ENCODE data around the gene SLC44A1.
A peak's percentile ranks its signal among the peaks of the same experiment; 100 is the strongest.

Gene SLC44A1
- 22.1 to 29.5 (median 25.1) reads per million in 4 donors for total RNA-seq

- DNase-seq: peak; percentile 85 to 96 (median 87)
These were observed at the start of gene SLC44A1 for GRCh38 chr9:105244003-105244733. Gene SLC44A1, plus strand, starts transcription at chr9:105244651. Its CDS starts 218 bp downstream, at chr9:105244869.

GRCh38 chr9:105195259-105195658 lies 49.2 kb upstream of the SLC44A1 start:
- DNase-seq: no peak

DNA sequence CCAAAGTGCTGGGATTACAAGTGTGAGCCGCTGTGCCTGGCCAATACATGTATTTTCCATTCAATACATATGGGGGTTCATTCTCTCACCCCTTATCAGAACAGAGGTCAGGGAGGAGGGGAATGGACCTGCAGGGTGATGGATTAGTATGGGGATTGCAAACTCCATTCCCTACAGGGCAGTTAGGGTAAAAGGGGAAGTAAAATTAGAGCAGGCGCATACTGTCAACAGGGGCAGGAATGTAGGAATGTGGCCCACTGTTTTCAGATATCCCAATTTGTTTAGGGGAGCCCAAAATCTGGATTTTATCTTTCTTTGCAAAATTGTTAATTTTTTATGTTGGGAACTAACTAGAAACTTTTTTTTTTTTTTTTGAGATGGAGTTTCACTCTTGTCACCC lies 46.4 kb upstream of the SLC44A1 start:
- no peak for DNase-seq

DNA sequence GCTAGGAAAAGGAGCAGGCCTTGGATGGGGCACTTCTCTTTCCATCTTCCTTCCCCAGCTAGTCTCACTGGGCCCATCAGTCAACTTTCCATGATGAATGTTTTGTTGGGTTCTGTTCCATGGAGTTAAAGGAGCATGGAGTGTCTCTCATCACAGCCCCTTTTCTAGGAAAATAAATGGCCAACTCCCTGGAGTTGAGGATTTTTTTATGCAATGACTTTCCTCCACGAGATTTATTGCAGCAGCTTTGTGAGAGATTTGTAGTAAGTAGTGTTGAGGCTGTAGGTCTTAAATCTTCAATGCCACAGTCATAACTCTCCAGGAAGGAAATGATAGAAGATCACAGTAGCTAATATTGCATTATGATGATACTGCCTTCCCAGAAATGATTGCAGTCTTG lies 45.6 kb upstream of the SLC44A1 start:
- DNase-seq: peak in 1 of 5 donors; percentile 10

GRCh38 chr9:105204416-105204815 lies 40.0 kb upstream of the SLC44A1 start:
- DNase-seq: no peak

GRCh38 chr9:105205787-105206495 lies 38.5 kb upstream of the SLC44A1 start:
- DNase-seq: no peak

- DNase-seq: no peak
These were observed 38.0 kb upstream of the SLC44A1 start for GRCh38 chr9:105206496-105206820.

DNA sequence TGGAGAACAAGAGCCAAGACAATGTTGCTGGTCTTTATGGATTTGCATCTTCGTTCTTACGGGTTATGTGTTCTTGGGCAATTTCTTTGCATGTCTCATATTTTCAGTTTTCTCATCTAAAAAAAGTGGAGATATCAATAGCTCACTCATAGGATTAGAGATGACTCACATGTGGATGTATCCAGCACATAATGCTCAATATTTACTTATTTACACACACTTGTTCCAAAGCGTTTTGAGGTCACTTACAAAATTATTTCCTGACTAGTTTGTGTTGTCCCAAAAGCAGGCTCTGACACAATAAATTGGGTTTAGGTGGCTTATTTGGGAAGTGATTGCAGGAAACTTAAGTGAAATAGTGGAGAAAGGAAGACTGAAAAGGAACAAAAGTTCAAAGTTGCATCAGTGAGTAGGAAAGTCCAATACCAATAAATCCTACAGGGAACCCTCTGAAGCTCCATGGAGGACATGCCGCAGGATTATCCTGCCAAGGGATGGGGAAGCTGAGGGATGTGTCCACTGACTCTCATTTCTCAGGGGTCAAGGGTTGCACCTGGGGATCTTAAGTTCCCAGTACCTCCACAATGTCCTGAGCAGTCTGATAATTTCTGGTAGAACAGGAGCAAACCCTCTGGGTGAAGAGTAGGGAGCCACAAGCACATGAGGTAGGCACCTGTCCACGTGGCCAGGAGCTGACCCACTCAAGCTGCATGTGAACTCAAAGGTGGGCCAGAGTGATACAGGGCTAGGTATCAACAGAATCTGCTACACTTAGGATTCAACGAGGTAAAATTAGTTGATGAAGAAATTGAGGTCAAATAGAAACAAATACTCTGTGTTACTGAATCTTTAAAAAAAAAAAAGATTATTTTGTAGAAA lies 37.4 kb upstream of the SLC44A1 start:
- no peak for DNase-seq

GRCh38 chr9:105216440-105217178 lies 27.8 kb upstream of the SLC44A1 start:
- no peak for DNase-seq

DNA sequence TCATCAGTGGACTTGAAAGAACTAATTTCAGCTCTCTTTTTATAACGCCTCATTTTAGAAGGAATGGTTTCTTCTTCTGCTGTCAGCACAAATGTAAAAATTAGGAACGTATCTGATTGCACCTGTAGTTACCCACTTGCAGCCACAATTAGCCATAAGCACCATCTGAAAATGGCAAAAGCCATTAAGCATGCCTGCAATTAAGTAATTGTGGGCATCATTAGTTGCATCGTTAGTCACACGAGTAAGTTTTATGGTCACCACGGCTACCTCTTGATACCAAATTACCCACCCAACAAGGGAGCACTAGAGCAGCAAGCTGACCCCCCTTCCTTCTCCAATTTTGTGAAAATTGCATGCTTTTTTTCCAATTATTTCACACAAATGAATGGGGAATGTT lies 25.8 kb upstream of the SLC44A1 start:
- DNase-seq: no peak

DNA sequence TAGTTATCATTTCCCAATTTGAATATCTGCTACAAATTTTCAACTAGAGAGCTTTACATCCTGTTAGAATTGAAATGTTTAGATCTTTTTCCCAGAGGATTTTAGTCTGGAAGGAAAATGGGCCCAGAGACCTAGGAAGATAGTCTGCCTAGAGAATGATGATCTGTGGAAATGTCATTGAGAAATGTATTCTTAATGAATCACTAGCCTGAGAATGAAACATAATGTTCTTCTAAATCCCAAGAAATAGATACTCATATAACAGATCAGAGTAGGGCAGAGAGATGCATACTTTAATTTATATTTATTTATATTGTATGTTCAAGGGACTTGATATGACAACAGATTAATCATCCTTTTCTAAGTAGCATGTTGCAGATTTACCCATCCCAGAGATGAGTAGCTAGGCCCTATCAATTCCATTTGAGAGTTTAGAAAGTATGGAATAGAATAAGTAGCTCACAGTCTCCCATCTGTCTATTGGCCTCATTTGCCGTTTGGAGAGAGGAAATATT lies 25.1 kb upstream of the SLC44A1 start:
- DNase-seq: no peak

DNA sequence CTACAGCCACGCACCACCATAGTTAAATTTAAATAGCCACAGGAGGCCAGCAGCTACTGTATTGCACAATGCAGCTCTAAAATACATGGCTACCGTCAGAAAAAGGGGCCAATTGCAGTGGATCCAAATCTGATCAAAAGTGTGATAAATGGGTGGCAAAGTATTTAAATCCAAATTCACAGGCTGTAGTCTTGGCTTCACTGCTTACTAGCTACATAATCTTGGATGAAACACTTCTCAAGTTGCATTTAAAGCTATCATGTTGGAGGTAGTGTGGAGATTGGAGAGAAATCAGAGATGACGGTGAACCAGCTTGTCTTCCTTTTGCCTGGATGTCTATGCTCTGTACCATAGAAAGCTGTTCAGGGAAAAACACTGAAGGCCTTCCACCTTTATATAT lies 24.0 kb upstream of the SLC44A1 start:
- DNase-seq: no peak

GRCh38 chr9:105223544-105224140 lies 20.8 kb upstream of the SLC44A1 start:
- DNase-seq: no peak

GRCh38 chr9:105226055-105226454 lies 18.4 kb upstream of the SLC44A1 start:
- DNase-seq: no peak

GRCh38 chr9:105232207-105232606 lies 12.2 kb upstream of the SLC44A1 start:
- DNase-seq: no peak

GRCh38 chr9:105233873-105234272 lies 10.6 kb upstream of the SLC44A1 start:
- no peak for DNase-seq

- no peak for DNase-seq
These were observed 8.2 kb upstream of the SLC44A1 start for GRCh38 chr9:105236261-105236660.

- DNase-seq: no peak
These were observed 7.2 kb upstream of the SLC44A1 start for GRCh38 chr9:105237246-105237645.

- no peak for DNase-seq
These were observed 6.1 kb upstream of the SLC44A1 start for GRCh38 chr9:105238302-105238701.

DNA sequence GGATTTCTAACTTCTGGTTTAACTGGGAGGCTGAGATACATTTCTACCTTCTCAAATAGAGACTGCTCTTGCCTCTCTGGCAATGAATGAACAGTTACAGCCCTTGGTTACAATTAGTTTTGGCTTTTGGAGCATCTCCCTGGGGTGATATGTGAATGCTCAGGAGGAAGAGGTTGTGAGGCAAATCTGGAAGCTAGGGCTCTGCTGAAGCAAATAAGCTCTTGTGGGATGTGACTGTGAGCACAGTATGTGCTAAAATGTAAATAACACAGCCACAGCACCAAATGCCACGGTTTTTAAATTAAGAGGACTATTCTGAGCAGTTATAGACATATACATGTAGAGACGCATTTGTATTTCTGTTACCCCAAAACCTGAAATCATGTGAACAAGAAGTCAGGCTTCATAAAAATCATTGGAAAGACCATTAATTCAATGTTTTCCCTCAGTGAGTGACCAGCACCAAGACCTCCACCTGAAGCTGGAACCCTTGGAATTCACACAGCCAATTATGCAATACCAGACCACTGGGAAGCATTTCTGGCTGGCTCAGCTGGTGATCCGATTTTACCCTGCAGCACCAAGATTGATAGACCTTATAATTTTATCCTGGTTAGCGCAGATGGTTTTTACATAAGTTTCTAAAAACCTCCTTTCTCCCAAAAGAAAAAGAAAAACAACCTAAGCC lies 3.0 kb upstream of the SLC44A1 start:
- no peak for DNase-seq

DNA sequence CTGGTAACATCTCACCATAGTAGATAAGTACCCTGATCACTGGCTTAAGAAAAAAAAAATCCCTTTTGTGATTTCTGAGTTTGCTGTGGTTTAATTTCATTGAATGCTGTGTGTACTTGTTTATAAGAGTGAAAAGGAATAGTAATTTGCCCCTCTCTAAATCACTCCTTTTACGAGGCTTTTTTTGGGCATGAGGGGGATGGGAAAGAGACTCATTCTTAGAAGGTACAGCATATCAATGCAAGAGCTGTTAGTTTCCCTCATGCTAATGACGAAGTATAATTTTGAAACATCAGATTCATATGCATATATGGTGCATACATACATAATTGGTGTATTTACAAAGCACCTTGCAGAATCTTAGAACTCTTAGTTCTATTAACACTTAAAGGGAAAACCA lies 2.4 kb upstream of the SLC44A1 start:
- DNase-seq: no peak

All from T-helper 1 cell (primary cell).